ENCODE data around the gene CAMK2N1.

DNA sequence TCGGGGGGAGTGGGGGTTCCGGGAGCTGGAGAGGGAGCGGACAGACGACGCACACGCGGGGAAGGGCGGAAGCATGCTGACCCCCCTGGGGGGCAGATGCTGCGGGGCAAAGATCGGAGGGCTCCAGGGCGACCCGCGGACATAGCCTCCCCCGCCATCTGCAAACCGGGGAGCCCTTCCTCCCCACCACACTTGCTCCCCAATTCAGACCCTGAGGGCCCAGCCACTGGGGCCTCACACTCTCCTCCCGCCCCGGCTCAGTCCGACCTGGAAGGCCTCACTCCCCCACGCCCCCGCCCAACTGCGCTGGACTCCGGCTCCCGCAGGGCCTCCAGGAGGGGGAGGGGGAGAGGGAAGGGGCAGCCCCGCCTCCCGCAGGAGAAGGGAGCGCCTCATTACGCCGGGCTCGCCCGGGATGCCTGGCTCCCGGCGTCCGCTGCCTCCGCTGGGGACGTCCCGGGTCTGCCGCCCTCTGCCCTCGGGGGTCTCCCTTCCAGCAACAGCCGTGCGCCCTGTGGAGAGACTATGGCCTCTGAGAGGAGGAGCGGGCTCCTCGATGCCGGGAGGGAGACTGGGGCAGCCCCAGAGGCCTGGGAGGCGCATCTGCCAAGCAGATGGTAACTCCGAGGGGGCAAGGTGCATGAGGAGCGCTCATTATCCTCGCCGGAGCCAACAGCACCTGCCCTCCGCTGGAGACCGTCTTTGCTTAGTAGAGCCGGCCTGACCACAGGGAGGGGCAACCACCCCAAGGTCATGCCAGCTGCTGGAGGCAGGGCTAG is 636 bp upstream of the CAMK2N1 start:
- TF ChIP-seq, protein P1, sequence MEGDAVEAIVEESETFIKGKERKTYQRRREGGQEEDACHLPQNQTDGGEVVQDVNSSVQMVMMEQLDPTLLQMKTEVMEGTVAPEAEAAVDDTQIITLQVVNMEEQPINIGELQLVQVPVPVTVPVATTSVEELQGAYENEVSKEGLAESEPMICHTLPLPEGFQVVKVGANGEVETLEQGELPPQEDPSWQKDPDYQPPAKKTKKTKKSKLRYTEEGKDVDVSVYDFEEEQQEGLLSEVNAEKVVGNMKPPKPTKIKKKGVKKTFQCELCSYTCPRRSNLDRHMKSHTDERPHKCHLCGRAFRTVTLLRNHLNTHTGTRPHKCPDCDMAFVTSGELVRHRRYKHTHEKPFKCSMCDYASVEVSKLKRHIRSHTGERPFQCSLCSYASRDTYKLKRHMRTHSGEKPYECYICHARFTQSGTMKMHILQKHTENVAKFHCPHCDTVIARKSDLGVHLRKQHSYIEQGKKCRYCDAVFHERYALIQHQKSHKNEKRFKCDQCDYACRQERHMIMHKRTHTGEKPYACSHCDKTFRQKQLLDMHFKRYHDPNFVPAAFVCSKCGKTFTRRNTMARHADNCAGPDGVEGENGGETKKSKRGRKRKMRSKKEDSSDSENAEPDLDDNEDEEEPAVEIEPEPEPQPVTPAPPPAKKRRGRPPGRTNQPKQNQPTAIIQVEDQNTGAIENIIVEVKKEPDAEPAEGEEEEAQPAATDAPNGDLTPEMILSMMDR (IDR thresholded peaks at IDR 0.05 in 8 of 11, conservative IDR thresholded peaks at IDR 0.05 in 3 of 11): no peak
- no peak for TF ChIP-seq POLR2A (IDR thresholded peaks at IDR 0.05)
